Activated naive CD8-positive, alpha-beta T cell treated with anti-CD3 and anti-CD28 coated beads for 36 hours (primary cell): ENCODE measurements around the gene CUX1. TPM values are rescaled to one million over a fixed set of nuclear protein-coding genes. Genes with fewer than 3 reads are reported as not detected.
A peak's percentile ranks its signal among the peaks of the same experiment; 100 is the strongest.
"Not testable (repeated sequence)": the region's sequence is repeated elsewhere in the genome, so short reads cannot be mapped to it uniquely, and the experiment has no call there.

Source experiments
- DNase-seq: peaks from one replicate; pipeline ENCODE4 v3.0.0; 2021
- H3K27ac Mint-ChIP-seq: one replicate; pipeline ENCODE4 v1.8.0; 2022; ENCODE audit warnings: mild to moderate bottlenecking, moderate library complexity, mixed read lengths
- H3K27me3 Mint-ChIP-seq: one replicate; pipeline ENCODE4 v1.8.0; 2022; ENCODE audit warnings: mild to moderate bottlenecking, mixed read lengths
- H3K36me3 Mint-ChIP-seq: one replicate; pipeline ENCODE4 v1.8.0; 2021; ENCODE audit warnings: mild to moderate bottlenecking, mixed read lengths
- H3K4me1 Mint-ChIP-seq: one replicate; pipeline ENCODE4 v1.8.0; 2021; ENCODE audit warnings: mixed read lengths
- H3K4me3 Mint-ChIP-seq: one replicate; pipeline ENCODE4 v1.8.0; 2022; ENCODE audit warnings: mild to moderate bottlenecking, moderate library complexity, mixed read lengths
- H3K9me3 Mint-ChIP-seq: one replicate; pipeline ENCODE4 v1.8.0; 2022; ENCODE audit warnings: mixed read lengths
- total RNA-seq, 2 experiments: library from RNA; stranded (reverse); gene quantifications; one replicate each; pipeline ENCODE4 v1.2.3, GENCODE V29; 2021

CUX1 gene
- total RNA-seq, 2 experiments from 2014 or later, result 14.2 to 14.5 TPM

- H3K27ac Mint-ChIP-seq, result no peak overlapping the region
- DNase-seq, result no peak
These were observed 496.8 kb downstream of the CUX1 start for GRCh38 chr7:102313997-102314780.

GRCh38 chr7:102317231-102318059, 500.0 kb downstream of the CUX1 start:
- Mint-ChIP-seq H3K27ac (no peak overlapping the region), H3K4me3 (no peak overlapping the region), H3K4me1 (no peaks in the 10 kb centered on the region), H3K27me3 (peaks cover 7% of the 10 kb centered on the region), H3K9me3 (no peaks in the 10 kb centered on the region), H3K36me3 (no peaks in the 10 kb centered on the region)
- no peak for DNase-seq

More at GRCh38 chr7:102313997-102314780, 496.8 kb downstream of the CUX1 start:
- Mint-ChIP-seq H3K4me1 (no peaks in the 10 kb centered on the region), H3K36me3 (no peaks in the 10 kb centered on the region), H3K9me3 (no peaks in the 10 kb centered on the region), H3K27me3 (no peaks in the 10 kb centered on the region), H3K4me3 (no peak overlapping the region)

GRCh38 chr7:102318482-102318971, 501.1 kb downstream of the CUX1 start:
- Mint-ChIP-seq H3K27me3 (peaks cover 10% of the 10 kb centered on the region), H3K36me3 (no peaks in the 10 kb centered on the region), H3K9me3 (no peaks in the 10 kb centered on the region), H3K4me3 (no peak overlapping the region), H3K27ac (no peak overlapping the region), H3K4me1 (no peaks in the 10 kb centered on the region)
- no peak for DNase-seq

GRCh38 chr7:102319671-102320070, 502.2 kb downstream of the CUX1 start:
- no peaks in the 10 kb centered on the region for H3K9me3 Mint-ChIP-seq
- no peak overlapping the region for H3K27ac Mint-ChIP-seq
- no peak overlapping the region for H3K4me3 Mint-ChIP-seq
- no peak for DNase-seq
- no peaks in the 10 kb centered on the region for H3K4me1 Mint-ChIP-seq
- H3K36me3 Mint-ChIP-seq, result no peaks in the 10 kb centered on the region
- H3K27me3 Mint-ChIP-seq, result peaks cover 10% of the 10 kb centered on the region

GRCh38 chr7:102320181-102320580, 502.8 kb downstream of the CUX1 start:
- no peak for DNase-seq
- H3K4me1 Mint-ChIP-seq, result no peaks in the 10 kb centered on the region
- H3K4me3 Mint-ChIP-seq, result no peak overlapping the region
- H3K36me3 Mint-ChIP-seq, result no peaks in the 10 kb centered on the region
- H3K27me3 Mint-ChIP-seq, result peaks cover 10% of the 10 kb centered on the region
- no peaks in the 10 kb centered on the region for H3K9me3 Mint-ChIP-seq
- no peak overlapping the region for H3K27ac Mint-ChIP-seq

GRCh38 chr7:102320601-102321350, 503.4 kb downstream of the CUX1 start:
- no peak overlapping the region for H3K4me3 Mint-ChIP-seq
- H3K9me3 Mint-ChIP-seq, result no peaks in the 10 kb centered on the region
- no peaks in the 10 kb centered on the region for H3K4me1 Mint-ChIP-seq
- no peak for DNase-seq
- no peak overlapping the region for H3K27ac Mint-ChIP-seq
- peaks cover 10% of the 10 kb centered on the region for H3K27me3 Mint-ChIP-seq
- H3K36me3 Mint-ChIP-seq, result no peaks in the 10 kb centered on the region

- Mint-ChIP-seq H3K4me3 (no peak overlapping the region), H3K27me3 (peaks cover 10% of the 10 kb centered on the region), H3K9me3 (no peaks in the 10 kb centered on the region), H3K27ac (no peak overlapping the region), H3K4me1 (no peaks in the 10 kb centered on the region), H3K36me3 (no peaks in the 10 kb centered on the region)
- DNase-seq, result peak; percentile 19
These were observed 504.1 kb downstream of the CUX1 start for GRCh38 chr7:102321351-102322201.

- no peaks in the 10 kb centered on the region for H3K4me1 Mint-ChIP-seq
- H3K36me3 Mint-ChIP-seq, result no peaks in the 10 kb centered on the region
- DNase-seq, result no peak
- no peak overlapping the region for H3K27ac Mint-ChIP-seq
- H3K4me3 Mint-ChIP-seq, result no peak overlapping the region
- H3K27me3 Mint-ChIP-seq, result peaks cover 10% of the 10 kb centered on the region
- no peaks in the 10 kb centered on the region for H3K9me3 Mint-ChIP-seq
These were observed 504.8 kb downstream of the CUX1 start for GRCh38 chr7:102322202-102322715.

- peaks cover 4% of the 10 kb centered on the region for H3K4me1 Mint-ChIP-seq
- no peaks in the 10 kb centered on the region for H3K36me3 Mint-ChIP-seq
- no peak overlapping the region for H3K27ac Mint-ChIP-seq
- no peak for DNase-seq
- H3K27me3 Mint-ChIP-seq, result peaks cover 15% of the 10 kb centered on the region
- H3K9me3 Mint-ChIP-seq, result no peaks in the 10 kb centered on the region
- H3K4me3 Mint-ChIP-seq, result no peak overlapping the region
These were observed 506.4 kb downstream of the CUX1 start for GRCh38 chr7:102323914-102324195.

GRCh38 chr7:102325106-102325505, 507.7 kb downstream of the CUX1 start:
- not testable (repeated sequence) for H3K9me3 Mint-ChIP-seq, DNase-seq, H3K36me3 Mint-ChIP-seq, H3K4me3 Mint-ChIP-seq, H3K27ac Mint-ChIP-seq, H3K4me1 Mint-ChIP-seq
- H3K27me3 Mint-ChIP-seq, result peaks cover 15% of the 10 kb centered on the region

- Mint-ChIP-seq H3K9me3 (no peaks in the 10 kb centered on the region), H3K4me3 (no peak overlapping the region), H3K4me1 (peaks cover 4% of the 10 kb centered on the region), H3K36me3 (no peaks in the 10 kb centered on the region), H3K27ac (no peak overlapping the region), H3K27me3 (peaks cover 15% of the 10 kb centered on the region)
- DNase-seq, result no peak
These were observed 508.9 kb downstream of the CUX1 start for GRCh38 chr7:102326157-102326889.

GRCh38 chr7:102327183-102327582, 509.8 kb downstream of the CUX1 start:
- DNase-seq, H3K9me3 Mint-ChIP-seq, H3K4me1 Mint-ChIP-seq, H3K36me3 Mint-ChIP-seq, H3K4me3 Mint-ChIP-seq, H3K27ac Mint-ChIP-seq, H3K27me3 Mint-ChIP-seq: not testable (repeated sequence)

- DNase-seq, H3K4me3 Mint-ChIP-seq, H3K27me3 Mint-ChIP-seq, H3K27ac Mint-ChIP-seq, H3K9me3 Mint-ChIP-seq, H3K4me1 Mint-ChIP-seq, H3K36me3 Mint-ChIP-seq: not testable (repeated sequence)
These were observed 511.4 kb downstream of the CUX1 start for GRCh38 chr7:102328863-102329262.

- not testable (repeated sequence) for H3K9me3 Mint-ChIP-seq, H3K27me3 Mint-ChIP-seq, H3K4me3 Mint-ChIP-seq, H3K27ac Mint-ChIP-seq, H3K4me1 Mint-ChIP-seq, DNase-seq, H3K36me3 Mint-ChIP-seq
These were observed 511.9 kb downstream of the CUX1 start for GRCh38 chr7:102329366-102329765.
